Esophagus squamous epithelium (tissue), 5 donors: ENCODE data around the gene TNNI2. TPM values are rescaled to one million over a fixed set of nuclear protein-coding genes. Genes with fewer than 3 reads are reported as not detected.

Experiments
- DNase-seq: peaks from one replicate; lab custom pipeline; 2025; lab: John Stamatoyannopoulos, UW
- H3K27ac ChIP-seq, 4 donors: fragments of 200-600 bp; sonication (generic); one replicate each; pipeline ENCODE4 v1.5.1; 2016 to 2019; ENCODE audit warnings: mild to moderate bottlenecking in 1 of 4
- H3K27me3 ChIP-seq, 4 donors: fragments of 200-600 bp; sonication (generic); 1 replicate in 3 of 4; 2 replicates in 1 of 4; pipeline versions ENCODE4 v1.5.1 to v1.6.0; 2017 to 2021; ENCODE audit warnings: antibody characterized with exemption in 1 of 4
- H3K36me3 ChIP-seq, 3 donors: fragments of 200-600 bp; sonication (generic); one replicate each; pipeline ENCODE4 v1.5.1; 2016 to 2019
- H3K4me1 ChIP-seq, 3 donors: fragments of 200-600 bp; sonication (generic); one replicate each; pipeline ENCODE4 v1.5.1; 2017 to 2019
- H3K4me3 ChIP-seq, 4 donors: fragments of 200-600 bp; sonication (generic); 1 replicate in 3 of 4; 2 replicates in 1 of 4; pipeline ENCODE4 v1.5.1; 2016 to 2019; ENCODE audit warnings: mild to moderate bottlenecking in 2 of 4, moderate library complexity in 1 of 4
- H3K9me3 ChIP-seq, 3 donors: fragments of 200-600 bp; sonication (generic); one replicate each; pipeline ENCODE4 v1.5.1; 2016 to 2019
- CTCF ChIP-seq, 6 experiments: fragments of 450-650 bp in 4 of 6; fragments of 200-600 bp in 2 of 6; sonication (generic) in 2 of 6; IDR thresholded peaks; one replicate each; pipeline ENCODE4 v1.5.1; 2016 to 2019; ENCODE audit warnings: antibody characterized with exemption in 6 of 6, mild to moderate bottlenecking in 4 of 6, moderate library complexity in 4 of 6
- POLR2A ChIP-seq, 4 donors: fragments of 450-650 bp; IDR thresholded peaks; one replicate each; pipeline ENCODE4 v1.6.1; 2017; ENCODE audit warnings: antibody characterized with exemption in 4 of 4, mild to moderate bottlenecking in 4 of 4, moderate library complexity in 3 of 4
- WGBS, 2 donors: methylation state at CpG; one replicate each; pipeline ENCODE4 v1.1.5; 2018; 5-methylcytosine and 5-hydroxymethylcytosine counted together
- intact Hi-C: fragments of 100-400 bp; cut with DNase I; formaldehyde crosslinking; loops from one replicate; pipeline ENCODE4 v1.15.0; 2022
- total RNA-seq, 4 donors: library from RNA; depleted of rRNA; stranded (reverse); fragments of >200 nt; gene quantifications; one replicate each; pipeline ENCODE4 v1.1.0, GENCODE V29; 2016
- donor health status: DM: yes; HTN: yes; CAD: no.

TNNI2 gene
- total RNA-seq, 4 donors from 2014 or later = 14.7 to 23.8 (median 15.0) TPM; not detected in 1

- peaks cover 19 to 97% (median 32%) of the 10 kb centered on the region in 3 donors for H3K4me1 ChIP-seq
- intact Hi-C loops = no loop called here
- peak overlapping the region in 1 of 4 donors; percentile 47 for H3K27ac ChIP-seq
- 56 to 61% methylated on average over 9 to 16 of the region's 27 CpGs for WGBS, 2 donors
- no peaks in the 10 kb centered on the region for H3K36me3 ChIP-seq
- TF ChIP-seq POLR2A (IDR thresholded peaks at IDR 0.05) = no peak
- no peak for TF ChIP-seq CTCF (IDR thresholded peaks at IDR 0.05)
- DNase-seq = no peak
- no peak overlapping the region for H3K4me3 ChIP-seq
- no peaks in the 10 kb centered on the region for H3K9me3 ChIP-seq
- peaks cover 0 to 49% (median 0%) of the 10 kb centered on the region in 4 donors for H3K27me3 ChIP-seq
Observed at GRCh38 chr11:1827095-1827813, 11.5 kb upstream of the TNNI2 start.

- 83 to 86% methylated on average over 15 to 18 of the region's 19 CpGs for WGBS, 2 donors
- intact Hi-C loops = no loop called here
- TF ChIP-seq CTCF (IDR thresholded peaks at IDR 0.05) (no peak), POLR2A (IDR thresholded peaks at IDR 0.05) (no peak)
- H3K36me3 ChIP-seq = no peaks in the 10 kb centered on the region
- peaks cover 26 to 99% (median 38%) of the 10 kb centered on the region in 3 donors for H3K4me1 ChIP-seq
- DNase-seq = no peak
- H3K27me3 ChIP-seq = peaks cover 0 to 47% (median 0%) of the 10 kb centered on the region in 4 donors
- no peaks in the 10 kb centered on the region for H3K9me3 ChIP-seq
- no peak overlapping the region for H3K4me3 ChIP-seq
- H3K27ac ChIP-seq = no peak overlapping the region
Observed at GRCh38 chr11:1827931-1828330, 10.8 kb upstream of the TNNI2 start.

GRCh38 chr11:1828542-1828941 lies 10.2 kb upstream of the TNNI2 start:
- H3K36me3 ChIP-seq = no peaks in the 10 kb centered on the region
- no peak for TF ChIP-seq POLR2A (IDR thresholded peaks at IDR 0.05)
- TF ChIP-seq CTCF (IDR thresholded peaks at IDR 0.05) = no peak
- peaks cover 0 to 43% (median 0%) of the 10 kb centered on the region in 4 donors for H3K27me3 ChIP-seq
- no peak for DNase-seq
- 83 to 87% methylated on average over 3 to 4 of the region's 12 CpGs for WGBS, 2 donors
- H3K4me3 ChIP-seq = no peak overlapping the region
- peaks cover 26 to 99% (median 44%) of the 10 kb centered on the region in 3 donors for H3K4me1 ChIP-seq
- H3K9me3 ChIP-seq = no peaks in the 10 kb centered on the region
- intact Hi-C loops = no loop called here
- H3K27ac ChIP-seq = no peak overlapping the region

GRCh38 chr11:1829039-1829820 lies 9.6 kb upstream of the TNNI2 start:
- 55 to 73% methylated on average over 5 to 7 of the region's 11 CpGs for WGBS, 2 donors
- no peak overlapping the region for H3K4me3 ChIP-seq
- H3K9me3 ChIP-seq = no peaks in the 10 kb centered on the region
- TF ChIP-seq CTCF (IDR thresholded peaks at IDR 0.05) (no peak), POLR2A (IDR thresholded peaks at IDR 0.05) (no peak)
- H3K36me3 ChIP-seq = no peaks in the 10 kb centered on the region
- H3K4me1 ChIP-seq = peaks cover 26 to 98% (median 45%) of the 10 kb centered on the region in 3 donors
- intact Hi-C loops = no loop called here
- DNase-seq = no peak
- peaks cover 0 to 43% (median 0%) of the 10 kb centered on the region in 4 donors for H3K27me3 ChIP-seq
- H3K27ac ChIP-seq = no peak overlapping the region

- Histone ChIP-seq H3K27ac (peak overlapping the region in 3 of 4 donors; percentile 47 to 94 (median 94)), H3K27me3 (peaks cover 0 to 49% (median 0%) of the 10 kb centered on the region in 4 donors), H3K9me3 (no peaks in the 10 kb centered on the region), H3K4me1 (peaks cover 26 to 98% (median 49%) of the 10 kb centered on the region in 3 donors), H3K36me3 (no peaks in the 10 kb centered on the region), H3K4me3 (no peak overlapping the region)
- WGBS, 2 donors = 24 to 42% methylated on average over 5 of the region's 6 CpGs
- TF ChIP-seq CTCF (IDR thresholded peaks at IDR 0.05) (no peak), POLR2A (IDR thresholded peaks at IDR 0.05) (no peak)
- no peak for DNase-seq
- intact Hi-C loops = loop anchor here (5.0 kb wide), 2 partner anchors 68 to 138 kb away; partner anchors contain the start of gene CTSD
Observed at GRCh38 chr11:1830004-1830321, 8.8 kb upstream of the TNNI2 start.
